Lung (tissue), 12 donors: Measurements from ENCODE around the gene ARAP1. TPM values are rescaled to one million over a fixed set of nuclear protein-coding genes. Genes with fewer than 3 reads are reported as not detected.

ENCODE experiments used
- ATAC-seq: fragments of 200-7000 bp; cut with Tn5 transposase; one replicate; pipeline ENCODE4 v1.9.1; 2020; ENCODE audit warnings: moderate number of reproducible peaks; ENCODE audit not compliant: insufficient read depth, low FRiP score
- DNase-seq, 3 donors: peaks; one replicate each; pipeline ENCODE4 v3.0.0-alpha.2; 2013 to 2017
- H3K27ac ChIP-seq, 2 donors: one replicate each; pipeline ENCODE4 v1.5.1; 2013; ENCODE audit warnings: mild to moderate bottlenecking in 2 of 2, moderate library complexity in 2 of 2, control low read depth in 1 of 2, inconsistent platforms in 1 of 2, low read depth in 1 of 2, low read length in 1 of 2
- H3K27me3 ChIP-seq, 3 donors: one replicate each; pipeline ENCODE4 v1.5.1; 2013; ENCODE audit warnings: low read length in 2 of 3; ENCODE audit not compliant: control insufficient read depth in 3 of 3, insufficient read depth in 3 of 3
- H3K36me3 ChIP-seq, 4 donors: one replicate each; pipeline ENCODE4 v1.5.1; 2013; ENCODE audit warnings: low read length in 4 of 4, mild to moderate bottlenecking in 1 of 4, moderate library complexity in 1 of 4; ENCODE audit not compliant: control insufficient read depth in 4 of 4, insufficient read depth in 4 of 4
- H3K4me1 ChIP-seq, 5 donors: one replicate each; pipeline ENCODE4 v1.5.1; 2013; ENCODE audit warnings: low read length in 5 of 5, mild to moderate bottlenecking in 2 of 5, moderate library complexity in 1 of 5; ENCODE audit not compliant: control insufficient read depth in 5 of 5, insufficient read depth in 5 of 5
- H3K4me3 ChIP-seq: one replicate; pipeline ENCODE4 v1.5.1; 2013; ENCODE audit warnings: mild to moderate bottlenecking, control low read depth, moderate library complexity
- H3K9ac ChIP-seq, 2 donors: one replicate each; pipeline ENCODE4 v1.5.1; 2013; ENCODE audit warnings: low read length in 2 of 2, control low read depth in 1 of 2; ENCODE audit not compliant: insufficient read depth in 1 of 2
- H3K9me3 ChIP-seq, 4 donors: one replicate each; pipeline ENCODE4 v1.5.1; 2013; ENCODE audit warnings: low read length in 3 of 4, mild to moderate bottlenecking in 1 of 4, moderate library complexity in 1 of 4; ENCODE audit not compliant: control insufficient read depth in 4 of 4, insufficient read depth in 3 of 4
- CTCF ChIP-seq: IDR thresholded peaks from 2 replicates; pipeline ENCODE4 v1.5.1; 2012; ENCODE audit warnings: mild to moderate bottlenecking; ENCODE audit errors: control extremely low read depth, extremely low read depth
- WGBS, 2 donors: extraction: QIAGEN DNeasy Blood & Tissue Kit; methylation state at CpG; one replicate each; pipeline ENCODE4 v1.1.7; 2013; 5-methylcytosine and 5-hydroxymethylcytosine counted together
- polyA plus RNA-seq, 2 donors: library from polyadenylated mRNA; stranded (reverse); fragments of 200-250 nt; gene quantifications; one replicate each; pipeline ENCODE4 v1.2.1, GENCODE V29; 2013
- total RNA-seq, 2 donors: library from RNA; depleted of rRNA in 1 of 2; stranded (reverse); fragments of >200 nt in 1 of 2; gene quantifications; one replicate each; pipeline ENCODE4 v1.2.1, GENCODE V29; 2014 to 2021
- donor health status: control.
- donor health status: control.
- donor health status: Bipolar disorder and iron deficiency.
- donor health status: healthy.
- donor health status: DM: yes; HTN: yes; CAD: no.

Gene ARAP1
- total and polyA plus RNA-seq, 4 donors = 134 to 218 (median 173) TPM

DNA sequence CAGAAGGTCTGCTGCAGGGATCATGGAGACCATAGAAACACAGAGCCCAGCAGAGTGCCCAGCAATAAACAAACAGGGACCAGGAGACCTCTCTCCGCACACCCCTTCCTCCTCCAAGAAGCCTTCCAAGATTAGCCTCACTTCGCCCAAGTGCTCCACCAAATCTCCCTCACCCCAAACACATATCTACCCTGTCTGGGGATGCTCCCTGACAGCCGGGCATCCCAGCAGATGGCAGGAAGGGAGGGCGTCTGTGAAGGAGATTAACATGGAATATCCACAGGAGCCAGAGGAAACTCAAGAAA is 26.5 kb downstream of the ARAP1 start:
- no peaks in the 10 kb centered on the region for H3K27me3 ChIP-seq
- 85 to 91% methylated on average over 4 of the region's 4 CpGs for WGBS, 2 donors
- H3K36me3 ChIP-seq = peaks cover 0 to 16% (median 0%) of the 10 kb centered on the region in 4 donors
- TF ChIP-seq CTCF = no peak
- H3K9ac ChIP-seq = no peak overlapping the region
- no peak overlapping the region for H3K4me3 ChIP-seq
- peak overlapping the region in 1 of 2 donors; percentile 55 for H3K27ac ChIP-seq
- H3K4me1 ChIP-seq = peaks cover 4 to 43% (median 10%) of the 10 kb centered on the region in 5 donors
- ATAC-seq (no peak), DNase-seq (no peak)
- H3K9me3 ChIP-seq = no peaks in the 10 kb centered on the region

DNA sequence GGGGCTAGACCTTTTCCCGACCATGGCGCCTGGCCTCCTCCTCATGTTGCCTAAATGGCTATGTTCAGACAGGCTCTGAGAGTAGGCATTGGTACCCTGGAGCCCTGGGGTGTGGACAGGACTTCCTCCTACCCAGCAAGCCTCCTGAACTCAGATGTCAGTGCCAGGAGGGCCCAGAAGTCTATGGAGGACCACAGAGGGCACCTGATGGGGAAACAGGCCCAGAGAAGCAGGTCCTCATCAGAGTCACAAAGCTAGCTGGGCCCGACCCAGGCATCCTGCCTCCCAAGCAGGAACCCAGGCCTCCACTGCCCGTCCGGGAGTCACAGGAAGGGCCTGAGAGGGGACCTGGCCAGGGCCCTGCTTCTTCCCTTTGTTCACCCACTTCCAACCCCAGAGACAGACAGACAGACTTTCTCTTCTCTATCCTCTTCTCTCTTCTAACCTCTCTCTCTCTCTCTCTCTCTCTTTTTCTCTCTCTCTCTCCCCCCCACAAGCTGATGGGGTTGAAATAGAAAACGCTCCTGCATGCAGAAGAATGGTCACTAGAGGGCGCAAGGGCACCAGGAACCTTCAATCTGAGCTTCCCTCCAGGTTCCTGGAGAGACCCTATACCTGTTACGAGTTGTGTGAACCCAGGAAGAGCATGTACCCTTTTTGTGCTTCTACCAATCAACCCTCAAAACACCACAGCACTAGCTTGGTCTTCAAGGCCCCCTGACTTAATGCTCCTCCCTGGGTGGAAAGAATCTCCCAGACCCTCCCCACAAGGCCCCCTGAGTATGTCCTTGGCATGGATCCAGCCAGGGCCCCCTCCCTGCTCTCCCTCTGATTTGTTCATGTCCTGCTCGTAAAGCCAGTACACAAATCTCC is 27.1 kb downstream of the ARAP1 start:
- Histone ChIP-seq H3K9me3 (no peaks in the 10 kb centered on the region), H3K36me3 (peaks cover 0 to 17% (median 0%) of the 10 kb centered on the region in 4 donors), H3K27me3 (no peaks in the 10 kb centered on the region), H3K4me1 (peaks cover 9 to 49% (median 16%) of the 10 kb centered on the region in 5 donors), H3K27ac (peak overlapping the region in 1 of 2 donors; percentile 55), H3K9ac (peak overlapping the region in 1 of 2 donors; percentile 38), H3K4me3 (no peak overlapping the region)
- ATAC-seq (no peak), DNase-seq (peak; percentile 80 to 89 (median 85))
- 48% methylated on average over 9 of the region's 9 CpGs for WGBS, 2 donors
- peak; percentile 92 for TF ChIP-seq CTCF

DNA sequence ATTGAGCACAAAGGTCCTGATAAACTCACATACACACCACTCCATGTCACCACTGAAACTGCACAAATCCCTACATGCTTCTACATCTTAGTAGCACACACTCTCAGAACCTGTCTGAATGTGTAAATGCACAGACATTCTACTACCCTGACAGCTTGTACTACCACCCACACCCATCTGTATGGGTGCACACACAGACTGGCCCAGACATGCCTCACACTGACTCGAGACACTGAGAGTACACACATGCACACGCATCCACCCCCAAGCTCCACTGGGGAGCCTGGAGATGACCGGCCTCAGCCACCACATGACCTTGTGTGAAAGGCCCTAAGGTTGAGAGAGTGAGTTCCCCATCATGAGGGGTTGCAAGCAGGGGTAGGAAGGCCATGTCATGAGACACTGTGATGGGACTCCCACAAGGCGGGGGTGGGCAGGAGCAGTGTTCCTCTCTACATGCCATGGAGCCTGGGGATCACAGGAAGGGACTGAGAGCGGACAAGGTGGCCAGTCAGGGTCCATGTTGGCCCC is 28.1 kb downstream of the ARAP1 start:
- peaks cover 9 to 59% (median 25%) of the 10 kb centered on the region in 5 donors for H3K4me1 ChIP-seq
- 86 to 90% methylated on average over 5 of the region's 5 CpGs for WGBS, 2 donors
- H3K9ac ChIP-seq = no peak overlapping the region
- H3K4me3 ChIP-seq = no peak overlapping the region
- H3K9me3 ChIP-seq = no peaks in the 10 kb centered on the region
- H3K27me3 ChIP-seq = no peaks in the 10 kb centered on the region
- peaks cover 0 to 17% (median 0%) of the 10 kb centered on the region in 4 donors for H3K36me3 ChIP-seq
- peak overlapping the region in 1 of 2 donors; percentile 11 for H3K27ac ChIP-seq
- no peak for DNase-seq
- no peak for TF ChIP-seq CTCF
- no peak for ATAC-seq
